HEK293 (cell line): ENCODE results near the gene RANGAP1.

ENCODE experiments used
- ZNF140 ChIP-seq: fragments of 450-650 bp; formaldehyde crosslinking; IDR thresholded peaks from 2 replicates; pipeline ENCODE4 v1.5.1; 2016; ENCODE audit warnings: missing biosample characterization, missing genetic modification characterization
- ZNF157 ChIP-seq: fragments of 450-650 bp; formaldehyde crosslinking; IDR thresholded peaks from 2 replicates; pipeline ENCODE4 v1.5.1; 2016; ENCODE audit warnings: missing biosample characterization, missing genetic modification characterization
- ZNF514 ChIP-seq: fragments of 450-650 bp; formaldehyde crosslinking; IDR thresholded peaks from 2 replicates; pipeline ENCODE4 v1.5.1; 2016; ENCODE audit warnings: missing biosample characterization, missing genetic modification characterization
- ZNF830 ChIP-seq: fragments of 450-650 bp; IDR thresholded peaks from 2 replicates; pipeline ENCODE4 v1.5.0; 2018; ENCODE audit warnings: missing biosample characterization, missing genetic modification characterization, low read depth, mild to moderate bottlenecking, moderate library complexity
- TF ChIP-seq, protein P1 (sequence below): fragments of 450-650 bp; formaldehyde crosslinking; IDR thresholded peaks from 2 replicates; pipeline ENCODE4 v1.5.1; 2016; ENCODE audit warnings: missing biosample characterization, missing genetic modification characterization
- TF ChIP-seq, protein P2 (sequence below): fragments of 450-650 bp; formaldehyde crosslinking; IDR thresholded peaks from 2 replicates; pipeline ENCODE4 v1.5.1; 2016; ENCODE audit warnings: missing biosample characterization, missing genetic modification characterization
- TF ChIP-seq, protein P3 (sequence below): fragments of 450-650 bp; formaldehyde crosslinking; optimal IDR thresholded peaks from 2 replicates; pipeline ENCODE3; 2016; ENCODE audit warnings: missing biosample characterization, mild to moderate bottlenecking, missing genetic modification characterization

DNA sequence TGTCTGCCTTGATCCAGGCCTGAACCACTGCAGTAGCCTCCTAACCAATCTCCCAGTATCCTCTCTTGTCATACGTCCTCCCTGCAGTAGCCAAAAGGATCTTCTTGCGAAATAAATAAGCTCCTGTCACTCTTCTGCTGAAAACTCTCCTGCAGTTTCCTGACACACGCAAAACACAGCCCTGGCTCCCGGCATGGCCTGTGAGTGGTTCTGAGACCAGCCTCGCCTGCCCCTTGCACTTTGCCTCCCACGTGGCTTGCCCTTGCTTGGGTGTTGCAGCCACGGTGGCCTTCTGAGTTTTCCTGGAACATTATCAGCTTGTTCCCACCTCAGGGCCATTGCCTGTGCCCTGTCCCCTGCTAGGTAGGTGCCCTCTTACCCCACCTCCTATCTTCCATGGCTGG is 22.6 kb upstream of the RANGAP1 start:
- TF ChIP-seq, protein P1, sequence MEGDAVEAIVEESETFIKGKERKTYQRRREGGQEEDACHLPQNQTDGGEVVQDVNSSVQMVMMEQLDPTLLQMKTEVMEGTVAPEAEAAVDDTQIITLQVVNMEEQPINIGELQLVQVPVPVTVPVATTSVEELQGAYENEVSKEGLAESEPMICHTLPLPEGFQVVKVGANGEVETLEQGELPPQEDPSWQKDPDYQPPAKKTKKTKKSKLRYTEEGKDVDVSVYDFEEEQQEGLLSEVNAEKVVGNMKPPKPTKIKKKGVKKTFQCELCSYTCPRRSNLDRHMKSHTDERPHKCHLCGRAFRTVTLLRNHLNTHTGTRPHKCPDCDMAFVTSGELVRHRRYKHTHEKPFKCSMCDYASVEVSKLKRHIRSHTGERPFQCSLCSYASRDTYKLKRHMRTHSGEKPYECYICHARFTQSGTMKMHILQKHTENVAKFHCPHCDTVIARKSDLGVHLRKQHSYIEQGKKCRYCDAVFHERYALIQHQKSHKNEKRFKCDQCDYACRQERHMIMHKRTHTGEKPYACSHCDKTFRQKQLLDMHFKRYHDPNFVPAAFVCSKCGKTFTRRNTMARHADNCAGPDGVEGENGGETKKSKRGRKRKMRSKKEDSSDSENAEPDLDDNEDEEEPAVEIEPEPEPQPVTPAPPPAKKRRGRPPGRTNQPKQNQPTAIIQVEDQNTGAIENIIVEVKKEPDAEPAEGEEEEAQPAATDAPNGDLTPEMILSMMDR (tag by site-specific recombination) = no peak
- TF ChIP-seq ZNF830 = no peak
- TF ChIP-seq, protein P2, sequence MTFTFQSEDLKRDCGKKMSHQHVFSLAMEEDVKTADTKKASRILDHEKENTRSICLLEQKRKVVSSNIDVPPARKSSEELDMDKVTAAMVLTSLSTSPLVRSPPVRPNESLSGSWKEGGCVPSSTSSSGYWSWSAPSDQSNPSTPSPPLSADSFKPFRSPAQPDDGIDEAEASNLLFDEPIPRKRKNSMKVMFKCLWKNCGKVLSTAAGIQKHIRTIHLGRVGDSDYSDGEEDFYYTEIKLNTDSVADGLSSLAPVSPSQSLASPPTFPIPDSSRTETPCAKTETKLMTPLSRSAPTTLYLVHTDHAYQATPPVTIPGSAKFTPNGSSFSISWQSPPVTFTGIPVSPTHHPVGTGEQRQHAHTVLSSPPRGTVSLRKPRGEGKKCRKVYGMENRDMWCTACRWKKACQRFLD (tag by site-specific recombination) = no peak
- no peak for TF ChIP-seq ZNF140 (tag by site-specific recombination)
- TF ChIP-seq ZNF157 = no peak
- TF ChIP-seq ZNF514 (tag by site-specific recombination) = no peak
- TF ChIP-seq, protein P3, sequence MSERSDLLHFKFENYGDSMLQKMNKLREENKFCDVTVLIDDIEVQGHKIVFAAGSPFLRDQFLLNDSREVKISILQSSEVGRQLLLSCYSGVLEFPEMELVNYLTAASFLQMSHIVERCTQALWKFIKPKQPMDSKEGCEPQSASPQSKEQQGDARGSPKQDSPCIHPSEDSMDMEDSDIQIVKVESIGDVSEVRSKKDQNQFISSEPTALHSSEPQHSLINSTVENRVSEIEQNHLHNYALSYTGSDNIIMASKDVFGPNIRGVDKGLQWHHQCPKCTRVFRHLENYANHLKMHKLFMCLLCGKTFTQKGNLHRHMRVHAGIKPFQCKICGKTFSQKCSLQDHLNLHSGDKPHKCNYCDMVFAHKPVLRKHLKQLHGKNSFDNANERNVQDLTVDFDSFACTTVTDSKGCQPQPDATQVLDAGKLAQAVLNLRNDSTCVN = no peak
